Stimulated activated CD4-positive, alpha-beta T cell treated with anti-CD3 and anti-CD28 coated beads, Interleukin-15, amount 100 ng/mL, for 24 hours (primary cell): ENCODE measurements around the gene DCP1B.

Source experiments
- DNase-seq: peaks from one replicate; pipeline ENCODE4 v3.0.0-alpha.2; 2020

The DCP1B gene

DNA sequence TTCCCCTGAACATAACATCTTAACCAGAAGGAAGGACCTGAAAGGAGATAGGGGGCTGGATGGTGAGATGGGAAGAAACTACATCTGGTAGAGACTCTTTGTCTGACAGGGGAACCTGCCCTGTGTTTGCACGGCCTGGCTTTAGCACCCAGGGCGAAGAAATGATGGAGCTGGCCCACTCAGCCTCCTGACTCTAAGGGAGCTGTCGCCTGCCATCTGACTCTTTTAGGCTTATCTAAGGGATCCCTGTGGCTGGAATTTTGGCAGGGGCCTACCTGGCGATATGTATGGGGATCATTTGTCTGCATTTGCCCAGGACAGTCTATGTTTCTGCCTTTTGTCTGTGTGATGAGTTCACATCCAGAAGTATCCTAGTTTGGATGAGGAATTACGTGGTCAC, 70.2 kb downstream of the DCP1B start:
- no peak for DNase-seq

DNA sequence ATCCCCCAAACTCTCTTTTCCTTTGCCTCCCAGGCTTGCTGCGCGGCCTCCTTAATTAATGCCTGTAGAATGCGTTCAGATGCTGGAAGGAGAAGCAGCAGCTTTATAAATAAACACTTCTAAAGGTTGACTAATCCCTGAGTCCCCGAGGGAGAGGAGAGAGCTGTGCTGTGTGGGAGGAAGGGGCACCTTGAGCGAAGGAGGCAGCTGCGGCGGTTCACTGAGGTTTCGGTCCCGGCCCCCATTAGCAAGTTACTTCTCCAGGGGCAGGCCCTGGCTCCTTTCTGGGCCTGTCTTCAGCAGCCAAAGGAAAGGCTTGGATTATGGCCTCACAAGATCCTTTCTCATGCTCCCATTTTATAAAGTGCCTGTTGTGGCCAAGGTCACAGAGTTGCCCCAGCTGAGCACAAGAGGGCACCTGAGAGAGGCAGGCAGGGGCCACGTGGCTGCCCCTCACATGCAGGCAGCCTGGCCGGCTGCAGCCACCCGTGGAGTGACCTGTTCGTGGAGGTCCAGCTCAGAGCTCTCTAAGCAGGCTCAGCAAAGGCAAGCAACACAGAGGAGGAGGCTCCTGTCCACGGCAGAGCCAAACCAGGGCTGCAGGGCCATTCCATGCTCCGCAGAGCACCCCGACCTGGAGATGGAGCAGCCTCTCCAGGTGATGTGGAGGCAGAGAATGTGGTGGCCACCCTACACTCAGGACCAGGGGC, 70.8 kb downstream of the DCP1B start:
- no peak for DNase-seq

- no peak for DNase-seq
Observed at GRCh38 chr12:1932264-1932777, 71.9 kb downstream of the DCP1B start.

DNA sequence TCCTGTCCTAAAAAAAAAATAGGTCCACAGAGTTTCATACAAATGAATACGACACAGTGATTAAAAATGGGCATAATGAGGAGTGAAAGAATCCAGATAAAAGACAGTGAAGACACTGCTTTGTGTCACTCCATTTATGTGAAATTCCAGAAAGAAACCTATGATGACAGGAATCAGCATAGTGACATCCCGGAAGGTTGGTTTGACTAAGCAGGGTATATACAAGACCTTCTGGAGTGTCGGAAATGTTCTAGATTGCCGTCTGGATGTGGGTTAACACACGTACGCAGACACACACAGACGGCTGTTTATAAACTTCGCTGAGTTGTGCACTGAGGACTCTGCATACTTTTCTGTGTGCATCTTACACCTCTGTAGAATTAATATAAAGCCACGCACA, 72.6 kb downstream of the DCP1B start:
- DNase-seq: no peak

GRCh38 chr12:1930803-1931597, 73.3 kb downstream of the DCP1B start:
- no peak for DNase-seq

GRCh38 chr12:1929985-1930802, 74.1 kb downstream of the DCP1B start:
- no peak for DNase-seq

DNA sequence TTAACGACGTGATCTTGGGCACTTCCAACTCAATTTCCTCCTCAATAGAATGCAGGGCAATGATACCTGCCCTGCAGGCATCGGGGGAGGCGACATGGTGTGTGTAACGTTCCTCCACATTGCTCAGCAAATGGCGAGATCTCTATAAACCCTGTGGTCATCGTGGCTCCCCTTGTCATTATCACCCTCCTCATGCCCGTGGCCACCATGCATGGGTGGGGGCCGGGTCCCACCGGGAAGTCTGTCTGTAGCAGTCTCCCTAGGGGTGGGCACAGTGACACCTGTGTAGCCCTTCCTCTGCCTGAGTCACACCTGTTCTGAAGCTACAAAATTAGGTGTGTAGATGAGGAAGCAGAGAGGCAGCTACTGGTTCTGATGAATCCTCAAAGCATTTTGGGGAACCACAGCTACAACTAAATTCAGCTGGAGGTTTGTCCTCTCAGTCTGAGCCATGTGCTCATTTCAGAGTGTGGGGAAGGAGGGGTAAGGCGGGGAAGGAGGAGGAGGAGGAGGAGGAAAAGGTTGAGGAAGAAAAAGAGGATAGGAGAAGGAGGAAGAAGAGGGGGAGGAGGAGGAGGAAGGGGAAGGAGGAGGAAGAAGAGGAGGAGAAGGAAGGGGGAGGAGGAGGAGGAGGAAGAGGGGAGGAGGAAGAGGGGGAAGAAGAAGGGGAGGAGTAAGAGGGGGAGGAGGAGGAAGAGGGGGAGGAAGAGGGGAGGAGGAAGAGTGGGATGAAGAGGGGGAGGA, 74.8 kb downstream of the DCP1B start:
- DNase-seq: no peak

- DNase-seq: no peak
Observed at GRCh38 chr12:1928439-1929121, 75.7 kb downstream of the DCP1B start.

DNA sequence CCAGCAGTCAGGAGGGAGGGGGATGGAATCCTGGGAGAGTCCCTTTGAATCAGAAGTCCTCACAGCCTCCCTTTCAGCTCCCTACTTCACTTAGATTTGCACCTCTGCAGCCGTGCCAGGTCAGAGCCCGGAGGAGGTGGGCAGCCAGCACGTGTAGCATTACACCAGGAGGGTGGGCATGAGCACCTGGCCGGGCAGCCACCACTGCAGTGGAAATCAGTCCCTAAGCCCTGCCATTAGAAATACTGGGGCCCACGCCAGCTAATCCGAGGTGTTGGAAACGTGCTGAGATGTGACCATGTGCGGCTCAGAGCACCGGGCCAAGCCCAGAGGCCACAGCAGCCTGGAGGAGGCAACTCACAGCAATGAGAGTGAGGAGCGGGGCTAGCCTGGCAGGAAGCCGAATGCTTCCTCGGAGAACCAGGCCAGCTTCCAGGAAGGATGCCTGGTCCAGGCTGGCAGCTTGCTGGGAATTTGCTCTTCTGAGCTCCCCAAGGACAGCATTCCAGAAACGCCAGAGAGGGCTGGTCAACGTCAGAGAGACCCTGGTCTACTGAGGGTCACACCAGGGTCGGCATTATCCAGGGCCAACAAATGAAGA, 76.4 kb downstream of the DCP1B start:
- DNase-seq: no peak

DNA sequence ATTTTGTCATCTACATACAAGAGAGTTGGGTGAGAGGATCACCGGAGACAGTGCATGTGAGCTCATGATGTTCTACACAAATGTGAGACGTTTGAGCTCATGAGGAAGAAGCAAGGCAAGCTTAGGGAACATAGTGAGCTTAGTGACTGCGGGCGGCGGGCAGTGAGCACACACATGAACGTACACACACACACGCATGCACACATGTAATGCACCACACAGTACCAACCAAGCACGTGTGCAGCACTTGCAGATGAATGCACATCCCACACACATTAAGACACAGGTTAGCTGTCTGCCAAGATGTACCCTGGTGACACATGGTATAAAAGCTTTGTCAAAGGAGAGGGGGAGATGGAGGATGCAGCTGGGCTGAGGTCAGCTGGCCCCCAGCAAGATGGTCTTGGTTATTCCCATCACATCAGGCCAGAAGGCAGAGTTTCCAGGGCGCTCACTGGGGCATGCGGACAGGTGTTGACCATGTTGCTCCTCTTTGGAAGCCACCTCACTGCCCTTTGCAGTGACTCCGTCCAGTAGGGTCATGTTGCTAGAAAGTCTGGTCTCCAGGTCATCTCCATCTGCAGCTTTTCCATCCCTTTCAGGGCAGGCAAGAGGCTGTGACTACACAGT, 77.1 kb downstream of the DCP1B start:
- DNase-seq: no peak

- DNase-seq: no peak
Observed at GRCh38 chr12:1926251-1926657, 78.0 kb downstream of the DCP1B start.

- DNase-seq: no peak
Observed at GRCh38 chr12:1925684-1926006, 78.6 kb downstream of the DCP1B start.

DNA sequence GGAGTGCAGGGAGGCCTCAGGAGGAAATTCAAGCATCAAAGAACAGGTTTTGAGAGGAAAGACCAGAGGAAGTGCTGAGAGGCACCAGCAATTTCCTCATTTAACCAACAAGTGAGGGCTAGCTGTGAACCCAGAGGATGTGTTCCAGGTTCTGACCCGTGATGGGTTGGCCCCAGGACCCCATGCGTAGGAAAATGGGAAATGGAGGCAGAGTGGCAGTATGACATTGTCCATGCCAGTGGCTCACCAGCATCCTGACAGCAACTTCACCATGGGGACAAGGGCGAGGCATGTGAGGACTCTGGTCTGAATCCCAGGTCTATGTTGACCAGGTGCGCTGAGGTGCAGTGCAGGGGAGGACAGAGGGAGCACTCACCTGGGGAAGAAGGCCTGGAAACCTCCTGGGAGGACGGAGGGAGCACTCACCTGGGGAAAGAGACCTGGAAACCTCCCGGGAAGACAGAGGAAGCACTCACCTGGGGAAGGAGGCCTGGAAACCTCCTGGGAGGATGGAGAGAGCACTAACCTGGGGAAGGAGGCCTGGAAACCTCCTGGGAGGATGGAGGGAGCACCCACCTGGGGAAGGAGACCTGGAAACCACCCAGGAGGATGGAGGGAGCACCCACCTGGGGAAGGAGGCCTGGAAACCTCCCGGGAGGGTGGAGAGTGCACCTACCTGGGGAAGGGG, 79.1 kb downstream of the DCP1B start:
- no peak for DNase-seq

GRCh38 chr12:1922985-1923384, 81.3 kb downstream of the DCP1B start:
- DNase-seq: no peak

DNA sequence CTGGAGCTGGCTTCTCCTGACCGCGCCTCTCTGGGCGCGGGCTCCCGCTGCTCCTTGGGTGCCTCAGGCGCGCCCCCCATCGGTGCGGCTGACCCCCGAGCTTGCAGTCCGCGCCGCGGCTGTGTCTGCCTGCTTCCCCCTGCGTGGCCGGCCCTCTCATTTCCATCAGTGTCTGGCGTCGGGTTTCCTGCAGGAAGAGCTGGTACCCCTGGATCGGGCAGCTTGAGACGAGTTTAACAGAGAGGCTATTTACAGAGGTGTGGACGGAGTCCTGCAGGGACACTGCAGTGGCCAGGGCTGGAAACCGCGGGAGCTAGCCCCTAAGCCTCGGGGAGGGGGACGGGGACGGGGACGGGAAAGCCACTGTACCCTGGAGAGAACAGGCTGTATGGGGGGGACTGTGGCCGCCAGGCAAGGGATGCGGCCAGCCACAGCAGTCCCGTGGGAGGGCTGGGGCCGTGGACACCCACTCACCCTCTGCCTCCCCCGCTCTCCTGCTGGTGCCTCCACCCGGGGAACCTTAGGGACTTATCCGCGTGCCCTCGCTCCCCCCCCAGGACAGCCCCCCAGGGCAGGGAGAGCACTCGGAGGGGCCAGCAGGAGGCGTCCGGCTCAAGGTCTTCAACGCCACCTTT, 82.1 kb downstream of the DCP1B start:
- no peak for DNase-seq

- no peak for DNase-seq
Observed at GRCh38 chr12:1920971-1921370, 83.3 kb downstream of the DCP1B start.

- no peak for DNase-seq
Observed at GRCh38 chr12:1920436-1920835, 83.8 kb downstream of the DCP1B start.

GRCh38 chr12:1919763-1920162, 84.5 kb downstream of the DCP1B start:
- no peak for DNase-seq

- DNase-seq: no peak
Observed at GRCh38 chr12:1919284-1919683, 85.0 kb downstream of the DCP1B start.

GRCh38 chr12:1918884-1919236, 85.4 kb downstream of the DCP1B start:
- no peak for DNase-seq
